ENCODE results near the gene EXOSC1.

GRCh38 chr10:97462309-97462708 is 16.5 kb upstream of the EXOSC1 start:
- TF ChIP-seq CTCF (IDR thresholded peaks at IDR 0.05), result no peak
- no peak for TF ChIP-seq SIN3A (IDR thresholded peaks at IDR 0.05; ENCODE audit: borderline replicate concordance, insufficient read depth, low read depth, low read length)
- TF ChIP-seq, protein P1, sequence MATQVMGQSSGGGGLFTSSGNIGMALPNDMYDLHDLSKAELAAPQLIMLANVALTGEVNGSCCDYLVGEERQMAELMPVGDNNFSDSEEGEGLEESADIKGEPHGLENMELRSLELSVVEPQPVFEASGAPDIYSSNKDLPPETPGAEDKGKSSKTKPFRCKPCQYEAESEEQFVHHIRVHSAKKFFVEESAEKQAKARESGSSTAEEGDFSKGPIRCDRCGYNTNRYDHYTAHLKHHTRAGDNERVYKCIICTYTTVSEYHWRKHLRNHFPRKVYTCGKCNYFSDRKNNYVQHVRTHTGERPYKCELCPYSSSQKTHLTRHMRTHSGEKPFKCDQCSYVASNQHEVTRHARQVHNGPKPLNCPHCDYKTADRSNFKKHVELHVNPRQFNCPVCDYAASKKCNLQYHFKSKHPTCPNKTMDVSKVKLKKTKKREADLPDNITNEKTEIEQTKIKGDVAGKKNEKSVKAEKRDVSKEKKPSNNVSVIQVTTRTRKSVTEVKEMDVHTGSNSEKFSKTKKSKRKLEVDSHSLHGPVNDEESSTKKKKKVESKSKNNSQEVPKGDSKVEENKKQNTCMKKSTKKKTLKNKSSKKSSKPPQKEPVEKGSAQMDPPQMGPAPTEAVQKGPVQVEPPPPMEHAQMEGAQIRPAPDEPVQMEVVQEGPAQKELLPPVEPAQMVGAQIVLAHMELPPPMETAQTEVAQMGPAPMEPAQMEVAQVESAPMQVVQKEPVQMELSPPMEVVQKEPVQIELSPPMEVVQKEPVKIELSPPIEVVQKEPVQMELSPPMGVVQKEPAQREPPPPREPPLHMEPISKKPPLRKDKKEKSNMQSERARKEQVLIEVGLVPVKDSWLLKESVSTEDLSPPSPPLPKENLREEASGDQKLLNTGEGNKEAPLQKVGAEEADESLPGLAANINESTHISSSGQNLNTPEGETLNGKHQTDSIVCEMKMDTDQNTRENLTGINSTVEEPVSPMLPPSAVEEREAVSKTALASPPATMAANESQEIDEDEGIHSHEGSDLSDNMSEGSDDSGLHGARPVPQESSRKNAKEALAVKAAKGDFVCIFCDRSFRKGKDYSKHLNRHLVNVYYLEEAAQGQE (IDR thresholded peaks at IDR 0.05; ENCODE audit: insufficient read depth in 1 of 2, low read depth in 2 of 2, low read length in 1 of 2), result no peak
- TF ChIP-seq TCF7L2 (IDR thresholded peaks at IDR 0.05; ENCODE audit: low read depth, low read length), result no peak
